GM21737 (cell line): ENCODE results near the gene SEPTIN5.
"Not testable (repeated sequence)": the region's sequence is repeated elsewhere in the genome, so short reads cannot be mapped to it uniquely, and the experiment has no call there.

Source experiments
- ATAC-seq: cut with Tn5 transposase; IDR thresholded peaks from one replicate; pipeline ENCODE4 v1.9.1; 2021; ENCODE audit warnings: mild to moderate bottlenecking, moderate library complexity; ENCODE audit not compliant: unreplicated experiment

The SEPTIN5 gene

DNA sequence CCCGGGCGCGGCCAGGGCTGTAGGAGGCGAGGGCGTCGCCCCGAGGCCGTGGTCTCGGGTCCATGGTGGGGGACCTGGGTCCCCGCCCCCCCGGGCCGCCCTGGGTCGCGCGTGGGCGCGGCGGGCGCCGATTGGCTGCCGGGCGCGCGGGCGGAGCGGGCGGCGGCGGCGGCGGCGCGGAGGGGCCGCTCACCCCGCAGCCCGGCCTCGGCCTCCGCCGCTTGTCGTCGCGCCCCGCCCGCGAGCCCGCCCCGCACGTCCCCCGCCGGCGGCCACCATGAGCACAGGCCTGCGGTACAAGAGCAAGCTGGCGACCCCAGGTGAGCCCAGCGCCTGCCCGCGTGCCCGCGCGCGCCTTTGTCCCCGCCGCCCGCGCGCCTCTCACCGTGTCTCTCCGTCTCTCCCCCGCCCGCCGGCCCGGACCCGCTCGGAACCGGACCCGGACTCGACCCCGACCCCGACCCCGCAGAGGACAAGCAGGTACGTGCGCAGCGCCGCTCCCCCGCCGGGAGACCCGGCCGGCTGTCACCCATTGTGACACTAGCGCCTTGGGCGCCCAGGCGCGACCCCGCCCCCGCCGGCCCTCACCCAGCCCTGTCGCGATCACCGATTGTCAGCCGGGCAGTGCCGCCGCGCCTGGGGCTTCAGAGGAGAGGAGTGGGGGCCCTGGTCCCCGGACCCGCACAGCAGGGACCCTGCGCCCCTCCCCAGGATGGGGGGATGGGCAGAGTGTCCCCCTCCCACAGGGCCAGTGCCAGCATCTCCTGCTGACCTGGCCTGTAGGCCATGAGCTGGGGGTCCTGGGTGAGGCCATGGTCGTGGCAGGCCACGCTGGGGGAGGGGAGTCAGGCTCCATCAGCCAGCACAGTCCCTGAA lies at the start of gene SEPTIN5:
SEPTIN5 (plus strand) TSS at position 192 of the 876 bp plus-strand sequence; CDS start at position 278, 86 bp downstream.
- no peak for ATAC-seq

GRCh38 chr22:19664951-19665783 lies 49.1 kb upstream of the SEPTIN5 start:
- no peak for ATAC-seq

DNA sequence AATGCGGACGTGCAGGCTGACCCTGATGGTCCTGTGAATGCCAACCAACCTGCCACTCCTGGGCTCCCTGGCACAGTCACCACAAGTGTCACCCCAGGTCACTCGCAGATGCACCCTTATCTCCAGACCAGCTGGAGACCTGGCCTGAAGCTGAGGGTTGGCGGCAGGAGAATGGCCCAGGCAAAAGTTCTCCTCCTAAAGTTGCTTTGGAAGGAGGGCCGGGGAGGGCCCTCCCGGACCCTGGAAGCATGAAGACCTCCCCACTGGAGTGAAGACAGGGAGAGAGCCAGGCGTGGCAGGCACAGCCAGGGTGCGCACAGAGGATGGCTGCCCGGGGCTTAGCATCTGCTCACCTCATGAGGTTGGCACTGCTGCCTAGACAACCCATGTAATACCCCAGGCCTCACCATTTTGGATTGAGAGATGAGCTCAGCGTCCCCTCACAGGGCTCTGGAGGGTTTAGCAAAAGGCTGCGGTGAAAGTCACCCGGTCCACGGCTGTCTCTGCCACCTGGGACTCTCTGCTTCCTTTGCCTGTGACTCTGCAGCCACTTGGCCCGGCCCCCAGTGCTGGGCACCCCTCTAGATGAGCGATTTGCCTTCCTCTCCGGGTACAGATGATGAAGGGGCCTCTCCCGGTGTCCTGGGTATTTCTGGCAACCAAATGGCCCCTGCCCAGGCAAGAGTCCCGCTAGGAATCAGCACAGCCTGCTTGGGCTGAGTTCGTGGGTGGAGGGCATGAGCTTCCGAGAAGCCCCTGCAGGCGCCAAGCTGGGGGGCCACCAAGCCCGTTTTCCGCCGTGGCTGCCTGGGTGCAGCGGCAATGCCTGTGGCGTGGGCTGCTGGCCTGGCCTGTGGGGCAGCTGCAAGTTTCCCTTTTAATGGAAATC lies 48.3 kb upstream of the SEPTIN5 start:
- no peak for ATAC-seq

- ATAC-seq = no peak
These were observed 47.4 kb upstream of the SEPTIN5 start for GRCh38 chr22:19666673-19667593.

- ATAC-seq = no peak
These were observed 46.2 kb upstream of the SEPTIN5 start for GRCh38 chr22:19667872-19668740.

- ATAC-seq = no peak
These were observed 45.6 kb upstream of the SEPTIN5 start for GRCh38 chr22:19668748-19669147.

- no peak for ATAC-seq
These were observed 44.7 kb upstream of the SEPTIN5 start for GRCh38 chr22:19669570-19669969.

GRCh38 chr22:19671316-19671715 lies 43.0 kb upstream of the SEPTIN5 start:
- ATAC-seq = no peak

DNA sequence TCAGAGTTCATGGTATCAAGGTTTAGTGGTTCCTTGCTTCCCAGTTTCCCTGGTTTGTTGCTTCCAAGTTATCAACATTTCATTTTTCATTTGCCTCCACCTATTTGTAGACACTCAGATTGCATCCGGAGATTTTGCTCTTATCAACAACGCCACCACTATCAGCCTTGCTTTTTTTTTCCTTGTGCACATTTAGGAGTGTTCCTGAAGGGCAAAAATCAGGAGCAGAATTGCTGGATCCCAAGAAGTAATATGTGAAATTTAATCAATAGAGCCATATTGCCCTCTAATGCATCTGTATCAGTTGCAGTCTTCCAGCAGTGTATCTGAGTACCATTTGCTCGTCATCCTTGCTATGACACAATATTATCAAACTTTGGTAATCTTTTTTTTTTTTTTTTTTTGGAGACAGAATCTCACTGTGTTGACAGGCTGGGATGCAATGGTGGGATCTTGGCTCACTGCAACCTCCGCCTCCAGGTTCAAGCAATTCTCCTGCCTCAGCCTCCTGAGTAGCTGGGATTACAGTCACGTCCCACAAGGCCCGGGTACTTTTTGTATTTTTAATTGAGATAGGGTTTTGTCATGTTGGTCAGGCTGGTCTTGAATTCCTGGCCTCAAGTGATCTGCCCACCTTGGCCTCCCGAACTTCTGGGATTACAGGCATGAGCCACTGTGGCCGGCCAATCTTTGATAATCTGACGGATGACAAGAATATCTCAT lies 42.1 kb upstream of the SEPTIN5 start:
- ATAC-seq = no peak

DNA sequence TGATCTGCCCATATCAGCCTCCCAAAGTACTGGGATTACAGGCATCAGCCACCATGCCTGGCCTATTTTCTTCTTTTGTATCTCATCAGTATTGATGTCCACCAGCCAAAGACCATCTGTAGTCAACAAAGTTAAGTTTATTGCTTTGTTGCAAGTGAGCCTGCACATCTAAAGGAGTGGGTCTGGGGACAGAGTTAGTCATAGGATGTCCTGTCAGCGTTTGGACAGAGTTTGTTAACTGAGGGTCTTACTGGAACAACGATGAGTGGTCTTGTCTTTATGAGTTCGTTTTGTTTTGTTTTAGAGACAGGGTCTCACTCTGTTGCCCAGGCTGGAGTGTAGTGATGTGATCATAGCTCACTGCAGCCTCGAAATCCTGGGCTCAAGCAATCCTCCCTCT lies 40.6 kb upstream of the SEPTIN5 start:
- ATAC-seq = no peak

- no peak for ATAC-seq
These were observed 40.0 kb upstream of the SEPTIN5 start for GRCh38 chr22:19674129-19674928.

DNA sequence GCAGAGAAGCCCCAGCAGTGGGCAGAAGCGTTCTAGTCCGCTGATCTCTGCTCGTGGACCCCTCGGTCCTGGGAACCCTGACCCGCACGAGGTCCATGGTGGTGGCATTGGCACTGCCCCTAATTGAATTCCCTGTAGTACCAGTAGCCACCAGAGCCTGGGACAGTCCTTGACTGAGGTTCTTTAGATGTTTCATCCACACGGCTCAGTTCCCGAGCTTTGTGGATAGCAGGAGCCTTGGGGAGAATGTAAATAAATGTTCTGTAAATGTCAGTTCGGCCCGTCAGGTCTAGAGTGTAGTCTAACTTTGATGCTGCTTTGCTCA lies 39.4 kb upstream of the SEPTIN5 start:
- no peak for ATAC-seq

DNA sequence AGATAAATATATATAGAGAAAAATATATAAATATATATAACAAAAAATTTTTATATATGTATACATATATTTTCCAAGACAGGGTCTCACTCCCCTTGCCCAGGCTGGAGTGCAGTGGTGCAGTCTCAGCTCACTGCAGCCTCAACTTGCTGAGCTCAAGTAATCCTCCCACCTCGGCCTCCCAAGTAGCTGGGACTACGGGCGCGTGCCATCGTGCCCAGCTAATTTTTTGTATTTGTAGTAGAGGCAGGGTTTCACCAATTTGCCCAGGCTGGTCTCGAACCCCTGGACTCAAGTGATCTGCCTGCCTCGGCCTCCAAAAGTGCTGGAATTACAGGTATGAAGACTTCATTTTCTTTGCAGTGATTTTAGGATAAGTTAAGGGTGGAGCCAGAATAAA lies 38.9 kb upstream of the SEPTIN5 start:
- no peak for ATAC-seq

GRCh38 chr22:19676437-19676836 lies 37.9 kb upstream of the SEPTIN5 start:
- not testable (repeated sequence) for ATAC-seq

DNA sequence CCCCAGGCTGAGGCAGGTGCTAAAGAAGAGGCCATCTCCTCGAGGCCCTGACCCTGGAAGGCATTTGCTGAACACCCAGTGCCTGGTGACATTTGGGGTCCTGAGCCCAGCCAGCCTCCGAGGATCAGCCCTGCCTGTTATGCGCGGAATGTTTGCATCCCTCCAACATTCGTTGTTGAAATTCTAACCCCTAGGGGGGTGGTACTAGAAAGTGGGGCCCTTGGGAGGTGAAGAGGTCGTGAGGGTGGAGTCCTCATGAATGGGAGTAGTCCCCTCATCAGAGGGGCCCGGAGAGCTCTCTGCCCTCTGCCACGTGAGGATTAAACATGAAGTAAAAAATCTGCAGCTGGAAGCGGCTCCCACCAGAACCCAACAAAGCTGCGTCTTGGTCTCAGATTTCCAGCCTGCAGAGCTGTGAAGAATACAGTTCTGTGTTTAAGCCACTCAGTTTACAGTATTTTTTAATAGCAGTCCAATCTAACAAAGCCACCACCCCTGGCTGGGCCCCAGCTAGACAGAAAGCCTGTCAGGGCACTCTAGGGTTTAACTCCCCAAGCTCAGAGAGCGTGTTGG lies 35.3 kb upstream of the SEPTIN5 start:
- ATAC-seq = no peak

GRCh38 chr22:19679522-19680101 lies 34.7 kb upstream of the SEPTIN5 start:
- ATAC-seq = no peak
